ENCODE results near the gene C2CD4D. TPM values are rescaled to one million over a fixed set of nuclear protein-coding genes. Genes with fewer than 3 reads are reported as not detected.

The C2CD4D gene
- total and polyA plus RNA-seq, 2 of the 13 experiments (the other 11 are each of a cell fraction or from before 2014, with no cell fraction given) = not detected

GRCh38 chr1:151790071-151790939 is 49.3 kb downstream of the C2CD4D start, which contains the start of gene TDRKH (continued):
- TF ChIP-seq TIGD3 (CRISPR knock-in tag; IDR thresholded peaks at IDR 0.05; ENCODE audit: borderline replicate concordance) = no peak
- no peak for TF ChIP-seq ZNF362 (CRISPR knock-in tag; IDR thresholded peaks at IDR 0.05; ENCODE audit: borderline replicate concordance)
- no peak; the same call in 1 of the 2 replicates for TF ChIP-seq DNMT3B (CRISPR knock-in tag; conservative IDR thresholded peaks at IDR 0.05)
- peak; percentile 44 for TF ChIP-seq ARID5B (CRISPR knock-in tag; IDR thresholded peaks at IDR 0.05)
- peak in 1 of 2 experiments; percentile 67; a peak in 1 of 4 replicates for TF ChIP-seq ATF4 (CRISPR knock-in tag; IDR thresholded peaks at IDR 0.05)
- no peak for TF ChIP-seq GPBP1L1 (CRISPR knock-in tag; IDR thresholded peaks at IDR 0.05)
- TF ChIP-seq IKZF1 (IDR thresholded peaks at IDR 0.05) = no peak
- TF ChIP-seq ZSCAN9 (CRISPR knock-in tag; IDR thresholded peaks at IDR 0.05; ENCODE audit: borderline replicate concordance) = peak; percentile 85; the same call in 1 of the 2 replicates
- no peak for TF ChIP-seq TERF1 (CRISPR knock-in tag; IDR thresholded peaks at IDR 0.05)
- peak; percentile 58; the same call in 2 of the 3 replicates for TF ChIP-seq MXI1 (IDR thresholded peaks at IDR 0.05; ENCODE audit: borderline replicate concordance, low read depth, low read length)
- no peak for TF ChIP-seq ZBTB33 (CRISPR knock-in tag; IDR thresholded peaks at IDR 0.05)
- TF ChIP-seq ZNF510 (CRISPR knock-in tag; IDR thresholded peaks at IDR 0.05; ENCODE audit: low read depth) = no peak
- TF ChIP-seq E2F1 (CRISPR knock-in tag; IDR thresholded peaks at IDR 0.05) = peak; percentile 46; the same call in 1 of the 2 replicates

Data from HepG2 (cell line).